ENCODE data around the gene TMPRSS3.

DNA sequence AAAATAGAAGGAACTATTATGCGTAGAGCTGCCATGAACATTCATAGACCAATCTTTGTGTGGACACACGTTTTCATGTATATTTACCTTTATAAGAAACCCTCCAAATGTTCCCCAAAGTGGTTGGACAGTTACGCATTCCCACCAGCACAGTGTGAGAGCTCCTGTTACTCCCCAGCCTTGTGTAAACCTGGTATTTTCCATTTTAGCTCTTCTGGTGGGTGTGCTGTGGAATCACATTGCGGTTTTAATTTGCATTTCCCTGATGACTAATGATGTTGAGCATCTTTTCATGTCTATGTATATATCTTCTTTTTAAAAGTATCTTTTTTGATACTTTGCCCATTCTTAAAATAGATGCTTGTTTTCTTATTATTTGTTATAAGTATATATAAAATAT, 4.7 kb upstream of the TMPRSS3 start:
- TF ChIP-seq, protein P1, sequence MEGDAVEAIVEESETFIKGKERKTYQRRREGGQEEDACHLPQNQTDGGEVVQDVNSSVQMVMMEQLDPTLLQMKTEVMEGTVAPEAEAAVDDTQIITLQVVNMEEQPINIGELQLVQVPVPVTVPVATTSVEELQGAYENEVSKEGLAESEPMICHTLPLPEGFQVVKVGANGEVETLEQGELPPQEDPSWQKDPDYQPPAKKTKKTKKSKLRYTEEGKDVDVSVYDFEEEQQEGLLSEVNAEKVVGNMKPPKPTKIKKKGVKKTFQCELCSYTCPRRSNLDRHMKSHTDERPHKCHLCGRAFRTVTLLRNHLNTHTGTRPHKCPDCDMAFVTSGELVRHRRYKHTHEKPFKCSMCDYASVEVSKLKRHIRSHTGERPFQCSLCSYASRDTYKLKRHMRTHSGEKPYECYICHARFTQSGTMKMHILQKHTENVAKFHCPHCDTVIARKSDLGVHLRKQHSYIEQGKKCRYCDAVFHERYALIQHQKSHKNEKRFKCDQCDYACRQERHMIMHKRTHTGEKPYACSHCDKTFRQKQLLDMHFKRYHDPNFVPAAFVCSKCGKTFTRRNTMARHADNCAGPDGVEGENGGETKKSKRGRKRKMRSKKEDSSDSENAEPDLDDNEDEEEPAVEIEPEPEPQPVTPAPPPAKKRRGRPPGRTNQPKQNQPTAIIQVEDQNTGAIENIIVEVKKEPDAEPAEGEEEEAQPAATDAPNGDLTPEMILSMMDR (IDR thresholded peaks at IDR 0.05) = no peak
- no peak for TF ChIP-seq POLR2A (IDR thresholded peaks at IDR 0.05)

Measured in heart left ventricle (tissue), 13 donors.